HCT116 (cell line): ENCODE results near the gene CNTN4. TPM values are rescaled to one million over a fixed set of nuclear protein-coding genes. Genes with fewer than 3 reads are reported as not detected.

Experiments
- ATAC-seq: fragments of 200-7000 bp; cut with Tn5 transposase; 2 replicates; pipeline ENCODE4 v1.9.1; 2020; ENCODE audit warnings: mild to moderate bottlenecking, moderate library complexity
- BruUV-seq: library from RNA; stranded (reverse); fragments of 400-500 nt; replicated peaks from 2 replicates; lab custom pipeline; 2021; lab: Mats Ljungman, UMichigan
- CTCF ChIA-PET: fragments of 300-600 bp; sonication (Branson Sonifier 250); formaldehyde crosslinking; loops from one replicate; lab custom pipeline; 2021; ENCODE audit warnings: antibody characterized with exemption; lab: Charles Lee
- POLR2A ChIA-PET: fragments of 300-600, 350-600 bp; sonication (Branson Sonifier 250); formaldehyde crosslinking; loops from one replicate; lab custom pipeline; 2021; ENCODE audit warnings: antibody characterized with exemption; lab: Charles Lee
- RAD21 ChIA-PET, 2 experiments: fragments of 300-600 bp; sonication (Branson Sonifier 250); formaldehyde crosslinking; loops; one replicate each; lab custom pipeline; 2023; ENCODE audit warnings: low total read pairs in 2 of 2; ENCODE audit not compliant: uncharacterized antibody in 2 of 2, unreplicated experiment in 2 of 2, low non-redundant PET in 1 of 2; lab: Charles Lee
- DNase-seq: peaks from one replicate; pipeline ENCODE4 v3.0.0-alpha.2; 2010; ENCODE audit warnings: low read depth, low spot score
- H2AFZ ChIP-seq: fragments of 200-600 bp; shearing (Covaris generic), sonication (generic); 2 replicates; pipeline ENCODE4 v1.6.1; 2017; ENCODE audit warnings: low read depth, mixed run types, mixed read lengths, antibody characterized with exemption, low read length; ENCODE audit not compliant: poor library complexity, severe bottlenecking
- H3K27ac ChIP-seq: 2 replicates; pipeline ENCODE4 v1.5.1; 2012; ENCODE audit warnings: low read depth, low read length
- H3K27me3 ChIP-seq: fragments of 200-600 bp; sonication (generic); 2 replicates; pipeline ENCODE4 v1.6.1; 2016; ENCODE audit warnings: mixed run types, low read length, mixed read lengths; ENCODE audit not compliant: insufficient read depth
- H3K36me3 ChIP-seq, 2 experiments: fragments of 200-500 bp in 1 of 2; fragments of 200-600 bp in 1 of 2; sonication (Bioruptor generic) in 1 of 2; sonication (generic) in 1 of 2; 2 replicates each; pipeline versions ENCODE4 v1.5.1 to v1.6.1; 2014 to 2016; ENCODE audit warnings: low read length in 2 of 2, inconsistent platforms in 1 of 2, mixed read lengths in 1 of 2, mixed run types in 1 of 2; ENCODE audit not compliant: insufficient read depth in 2 of 2, control insufficient read depth in 1 of 2
- H3K4me1 ChIP-seq, 2 experiments: fragments of 200-600 bp in 1 of 2; sonication (generic) in 1 of 2; 2 replicates each; pipeline versions ENCODE4 v1.5.1 to v1.6.1; 2012 to 2017; ENCODE audit warnings: low read length in 2 of 2, inconsistent platforms in 1 of 2, mild to moderate bottlenecking in 1 of 2, mixed read lengths in 1 of 2, mixed run types in 1 of 2, moderate library complexity in 1 of 2; ENCODE audit not compliant: insufficient read depth in 2 of 2, control insufficient read depth in 1 of 2
- H3K4me2 ChIP-seq: fragments of 200-600 bp; sonication (generic); 2 replicates; pipeline ENCODE4 v1.6.1; 2017; ENCODE audit warnings: mixed run types, low read length, mixed read lengths
- H3K4me3 ChIP-seq, 2 experiments: fragments of 200-600 bp in 1 of 2; sonication (generic) in 1 of 2; replicated peaks in 1 of 2; 2 replicates each; pipeline ENCODE4 v1.5.1; 2011 to 2016; ENCODE audit warnings: low read length in 2 of 2, control low read depth in 1 of 2, low read depth in 1 of 2, mild to moderate bottlenecking in 1 of 2, mixed read lengths in 1 of 2, mixed run types in 1 of 2
- H3K79me2 ChIP-seq: fragments of 200-600 bp; sonication (generic); 2 replicates; pipeline ENCODE4 v1.6.1; 2017; ENCODE audit warnings: mild to moderate bottlenecking, mixed run types, low read length, moderate library complexity, mixed read lengths; ENCODE audit not compliant: insufficient read depth
- H3K9ac ChIP-seq: fragments of 200-600 bp; sonication (generic); 2 replicates; pipeline ENCODE4 v1.6.1; 2016; ENCODE audit warnings: low read length, mixed read lengths
- H3K9me2 ChIP-seq: fragments of 200-600 bp; sonication (generic), shearing (Covaris generic); 2 replicates; pipeline ENCODE4 v1.6.1; 2017; ENCODE audit warnings: mixed run types, mild to moderate bottlenecking, moderate library complexity; ENCODE audit not compliant: insufficient read depth
- H3K9me3 ChIP-seq, 2 experiments: fragments of 200-500 bp in 1 of 2; fragments of 200-600 bp in 1 of 2; sonication (Bioruptor generic) in 1 of 2; sonication (generic) in 1 of 2; 2 replicates each; pipeline ENCODE4 v1.6.1; 2014 to 2017; ENCODE audit warnings: low read length in 2 of 2, mixed read lengths in 2 of 2, inconsistent platforms in 1 of 2, low read depth in 1 of 2, mild to moderate bottlenecking in 1 of 2, mixed run types in 1 of 2, moderate library complexity in 1 of 2; ENCODE audit not compliant: control insufficient read depth in 1 of 2, insufficient read depth in 1 of 2
- H4K20me1 ChIP-seq: fragments of 200-600 bp; sonication (generic), shearing (Covaris generic); 2 replicates; pipeline ENCODE4 v1.6.1; 2017; ENCODE audit warnings: mixed run types, mild to moderate bottlenecking, moderate library complexity; ENCODE audit not compliant: insufficient read depth
- ATF3 ChIP-seq: IDR thresholded peaks from 2 replicates; pipeline ENCODE4 v1.6.1; 2012
- CBX3 ChIP-seq: IDR thresholded peaks from 2 replicates; pipeline ENCODE4 v1.6.1; 2012; ENCODE audit warnings: low read depth
- CEBPB ChIP-seq: IDR thresholded peaks from 2 replicates; pipeline ENCODE4 v1.6.1; 2012; ENCODE audit warnings: low read depth
- CTCF ChIP-seq, 3 experiments: fragments of 200-600 bp in 1 of 3; sonication (generic) in 1 of 3; IDR thresholded peaks in 2 of 3; conservative IDR thresholded peaks in 1 of 3; 2 replicates each; pipeline ENCODE4 v1.5.1; 2012 to 2017; ENCODE audit warnings: low read depth in 2 of 3, low read length in 2 of 3, antibody characterized with exemption in 1 of 3, borderline replicate concordance in 1 of 3, control low read depth in 1 of 3, mild to moderate bottlenecking in 1 of 3, mixed read lengths in 1 of 3, mixed run types in 1 of 3, moderate library complexity in 1 of 3; ENCODE audit not compliant: insufficient read depth in 1 of 3
- EGR1 ChIP-seq: IDR thresholded peaks from 2 replicates; pipeline ENCODE4 v1.6.1; 2012; ENCODE audit warnings: low read depth
- EZH2 ChIP-seq: fragments of 200-600 bp; sonication (generic); IDR thresholded peaks from 2 replicates; pipeline ENCODE4 v1.6.1; 2017; ENCODE audit warnings: antibody characterized with exemption, mixed run types
- EZH2phosphoT487 ChIP-seq: fragments of 200-600 bp; IDR thresholded peaks from 2 replicates; pipeline ENCODE4 v1.6.1; 2018; ENCODE audit warnings: antibody characterized with exemption, borderline replicate concordance
- MAX ChIP-seq: IDR thresholded peaks from 2 replicates; pipeline ENCODE4 v1.6.1; 2012
- POLR2A ChIP-seq: IDR thresholded peaks from 2 replicates; pipeline ENCODE4 v1.7.0; 2011; ENCODE audit warnings: borderline replicate concordance; ENCODE audit not compliant: insufficient read depth, insufficient read length; ENCODE audit errors: extremely low read depth
- POLR2AphosphoS5 ChIP-seq: IDR thresholded peaks from 2 replicates; pipeline ENCODE4 v1.6.1; 2011; ENCODE audit warnings: mild to moderate bottlenecking, low read depth, low read length, moderate library complexity
- SIN3A ChIP-seq: IDR thresholded peaks from 2 replicates; pipeline ENCODE4 v1.6.1; 2012; ENCODE audit warnings: low read depth
- SP1 ChIP-seq: IDR thresholded peaks from 2 replicates; pipeline ENCODE4 v1.6.1; 2012; ENCODE audit warnings: low read depth
- SRF ChIP-seq: IDR thresholded peaks from 2 replicates; pipeline ENCODE4 v1.6.1; 2012; ENCODE audit warnings: low read depth
- ZBTB33 ChIP-seq: IDR thresholded peaks from 2 replicates; pipeline ENCODE4 v1.6.1; 2011; ENCODE audit warnings: mild to moderate bottlenecking, low read length, moderate library complexity; ENCODE audit not compliant: insufficient replicate concordance; ENCODE audit errors: extremely low read depth
- ZNF274 ChIP-seq: fragments of 200-500 bp; sonication (Bioruptor generic); IDR thresholded peaks from 2 replicates; pipeline ENCODE4 v1.6.1; 2014; ENCODE audit warnings: mild to moderate bottlenecking, low read depth, low read length, inconsistent platforms
- intact Hi-C: fragments of 100-400 bp; cut with micrococcal nuclease; formaldehyde crosslinking; loops from 2 replicates; pipeline ENCODE4 v1.10.0; 2022
- total RNA-seq: library from RNA; stranded (reverse); gene quantifications from one replicate; pipeline ENCODE4 v1.2.1, GENCODE V29; 2021; ENCODE audit not compliant: unreplicated experiment

Gene CNTN4
- total RNA-seq, 1 experiment from 2014 or later, result not detected

- Histone ChIP-seq H3K9me2 (no peaks in the 10 kb centered on the region), H3K36me3 (no peaks in the 10 kb centered on the region), H3K4me1 (no peaks in the 10 kb centered on the region), H3K27me3 (peaks cover 19% of the 10 kb centered on the region), H3K9me3 (no peaks in the 10 kb centered on the region), H3K79me2 (no peaks in the 10 kb centered on the region), H3K9ac (no peak overlapping the region), H4K20me1 (no peaks in the 10 kb centered on the region; the same call in 1 of the 2 replicates), H3K4me2 (no peak overlapping the region), H2AFZ (no peak overlapping the region), H3K27ac (no peak overlapping the region), H3K4me3 (no peak overlapping the region)
- ChIA-PET RAD21 (no interaction called here), CTCF (no interaction called here), POLR2A (no interaction called here)
- BruUV-seq, result no TSS peak
- no peak for TF ChIP-seq MAX
- no peak for TF ChIP-seq SRF
- TF ChIP-seq ATF3, result no peak
- no peak for TF ChIP-seq EZH2
- TF ChIP-seq CEBPB, result no peak
- no peak for TF ChIP-seq SP1
- no peak for TF ChIP-seq POLR2AphosphoS5
- TF ChIP-seq SIN3A, result no peak
- intact Hi-C loops, result no loop called here
- no peak for DNase-seq
- no peak for ATAC-seq
Observed at GRCh38 chr3:3020209-3020608, 921.5 kb downstream of the CNTN4 start.

- Histone ChIP-seq H3K9ac (no peak overlapping the region), H3K9me2 (no peaks in the 10 kb centered on the region), H3K4me3 (no peak overlapping the region), H3K36me3 (no peaks in the 10 kb centered on the region), H4K20me1 (no peaks in the 10 kb centered on the region; the same call in 1 of the 2 replicates), H3K27me3 (peaks cover 19% of the 10 kb centered on the region), H3K79me2 (no peaks in the 10 kb centered on the region), H3K4me1 (no peaks in the 10 kb centered on the region), H3K27ac (no peak overlapping the region), H2AFZ (no peak overlapping the region), H3K9me3 (no peaks in the 10 kb centered on the region), H3K4me2 (no peak overlapping the region)
- ATAC-seq (no peak), DNase-seq (no peak)
- CTCF ChIA-PET, result no interaction called here
- POLR2A ChIA-PET, result no interaction called here
- no TSS peak for BruUV-seq
- intact Hi-C loops, result no loop called here
- RAD21 ChIA-PET, result no interaction called here
- TF ChIP-seq POLR2A (no peak), SRF (no peak), ZBTB33 (no peak), EGR1 (no peak), EZH2phosphoT487 (no peak), CTCF (IDR thresholded peaks at IDR 0.05 in 2 of 3, conservative IDR thresholded peaks at IDR 0.05 in 1 of 3; ENCODE audit: borderline replicate concordance in 1 of 3, insufficient read depth in 1 of 3, low read depth in 2 of 3, low read length in 2 of 3) (no peak), ZNF274 (no peak), CBX3 (no peak)
Observed at GRCh38 chr3:3023111-3023745, 924.6 kb downstream of the CNTN4 start.
